GM19035 (cell line): ENCODE measurements around the gene PRSS1.

Experiments
- ATAC-seq: cut with Tn5 transposase; IDR thresholded peaks from one replicate; pipeline ENCODE4 v1.9.1; 2021; ENCODE audit not compliant: unreplicated experiment

PRSS1 gene

GRCh38 chr7:142792129-142792528 lies 42.9 kb downstream of the PRSS1 start:
- ATAC-seq: no peak

- ATAC-seq: no peak
Observed at GRCh38 chr7:142792593-142792992, 43.3 kb downstream of the PRSS1 start.

GRCh38 chr7:142793156-142793555 lies 43.9 kb downstream of the PRSS1 start:
- ATAC-seq: no peak

- no peak for ATAC-seq
Observed at GRCh38 chr7:142795339-142795863, 46.1 kb downstream of the PRSS1 start.

- no peak for ATAC-seq
Observed at GRCh38 chr7:142796001-142796500, 46.8 kb downstream of the PRSS1 start.

GRCh38 chr7:142796501-142797390 lies 47.5 kb downstream of the PRSS1 start:
- peak; percentile 50 for ATAC-seq

- ATAC-seq: peak; percentile 42
Observed at GRCh38 chr7:142797391-142798377, 48.4 kb downstream of the PRSS1 start.

GRCh38 chr7:142798451-142799436 lies 49.5 kb downstream of the PRSS1 start:
- no peak for ATAC-seq

GRCh38 chr7:142799437-142799835 lies 50.2 kb downstream of the PRSS1 start:
- ATAC-seq: no peak

GRCh38 chr7:142800088-142800487 lies 50.8 kb downstream of the PRSS1 start:
- ATAC-seq: no peak

- ATAC-seq: no peak
Observed at GRCh38 chr7:142800699-142801260, 51.5 kb downstream of the PRSS1 start.

GRCh38 chr7:142801601-142802295 lies 52.5 kb downstream of the PRSS1 start:
- ATAC-seq: no peak

GRCh38 chr7:142802301-142802700 lies 53.0 kb downstream of the PRSS1 start:
- ATAC-seq: no peak
